GM12891 (cell line): Measurements from ENCODE around the gene RGL1.

Experiments
- POLR2A ChIP-seq: IDR thresholded peaks from 2 replicates; pipeline ENCODE4 v1.6.1; 2011; ENCODE audit warnings: low read depth, low read length, control low read depth
- POLR2AphosphoS5 ChIP-seq: IDR thresholded peaks from 2 replicates; pipeline ENCODE4 v1.6.1; 2011; ENCODE audit warnings: low read depth, low read length, control low read depth

GRCh38 chr1:183956559-183957188 lies 151.8 kb downstream of the RGL1 start:
- TF ChIP-seq POLR2A (no peak), POLR2AphosphoS5 (no peak)
